ENCODE measurements around the gene ASB6. TPM values are rescaled to one million over a fixed set of nuclear protein-coding genes. Genes with fewer than 3 reads are reported as not detected.

The ASB6 gene
- total RNA-seq, 6 donors from 2014 or later = 15.4 to 51.3 (median 21.9) TPM

- Histone ChIP-seq H3K27ac (peak overlapping the region in 1 of 4 donors; percentile 27), H3K27me3 (no peaks in the 10 kb centered on the region), H3K36me3 (no peaks in the 10 kb centered on the region), H3K4me1 (peaks cover 18 to 21% (median 20%) of the 10 kb centered on the region in 4 donors), H3K9me3 (no peaks in the 10 kb centered on the region), H3K4me3 (no peak overlapping the region)
- no peak for TF ChIP-seq POLR2AphosphoS5 (IDR thresholded peaks at IDR 0.05)
- no peak for TF ChIP-seq EP300 (IDR thresholded peaks at IDR 0.05)
- TF ChIP-seq POLR2A (IDR thresholded peaks at IDR 0.05) = no peak
- TF ChIP-seq, protein P1, sequence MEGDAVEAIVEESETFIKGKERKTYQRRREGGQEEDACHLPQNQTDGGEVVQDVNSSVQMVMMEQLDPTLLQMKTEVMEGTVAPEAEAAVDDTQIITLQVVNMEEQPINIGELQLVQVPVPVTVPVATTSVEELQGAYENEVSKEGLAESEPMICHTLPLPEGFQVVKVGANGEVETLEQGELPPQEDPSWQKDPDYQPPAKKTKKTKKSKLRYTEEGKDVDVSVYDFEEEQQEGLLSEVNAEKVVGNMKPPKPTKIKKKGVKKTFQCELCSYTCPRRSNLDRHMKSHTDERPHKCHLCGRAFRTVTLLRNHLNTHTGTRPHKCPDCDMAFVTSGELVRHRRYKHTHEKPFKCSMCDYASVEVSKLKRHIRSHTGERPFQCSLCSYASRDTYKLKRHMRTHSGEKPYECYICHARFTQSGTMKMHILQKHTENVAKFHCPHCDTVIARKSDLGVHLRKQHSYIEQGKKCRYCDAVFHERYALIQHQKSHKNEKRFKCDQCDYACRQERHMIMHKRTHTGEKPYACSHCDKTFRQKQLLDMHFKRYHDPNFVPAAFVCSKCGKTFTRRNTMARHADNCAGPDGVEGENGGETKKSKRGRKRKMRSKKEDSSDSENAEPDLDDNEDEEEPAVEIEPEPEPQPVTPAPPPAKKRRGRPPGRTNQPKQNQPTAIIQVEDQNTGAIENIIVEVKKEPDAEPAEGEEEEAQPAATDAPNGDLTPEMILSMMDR (IDR thresholded peaks at IDR 0.05) = no peak
- ATAC-seq (ENCODE audit: low FRiP score in 2 of 2) (no peak), DNase-seq (no peak)
- WGBS, 2 donors = 57 to 61% methylated on average over 9 to 10 of the region's 10 CpGs
Observed at GRCh38 chr9:129602598-129603415, 39.1 kb downstream of the ASB6 start.

- no peaks in the 10 kb centered on the region for H3K27me3 ChIP-seq
- no peak for ATAC-seq (ENCODE audit: low FRiP score in 2 of 2)
- WGBS, 2 donors = 81 to 82% methylated on average over 9 of the region's 9 CpGs
- no peak overlapping the region for H3K4me3 ChIP-seq
- peaks cover 23 to 26% (median 24%) of the 10 kb centered on the region in 4 donors for H3K4me1 ChIP-seq
- no peak for DNase-seq
- TF ChIP-seq POLR2A (IDR thresholded peaks at IDR 0.05) (no peak), EP300 (IDR thresholded peaks at IDR 0.05) (no peak), POLR2AphosphoS5 (IDR thresholded peaks at IDR 0.05) (no peak)
- TF ChIP-seq, protein P1 (IDR thresholded peaks at IDR 0.05) = no peak
- no peaks in the 10 kb centered on the region for H3K9me3 ChIP-seq
- no peak overlapping the region for H3K27ac ChIP-seq
- H3K36me3 ChIP-seq = no peaks in the 10 kb centered on the region
Observed at GRCh38 chr9:129601082-129601674, 40.8 kb downstream of the ASB6 start.

DNA sequence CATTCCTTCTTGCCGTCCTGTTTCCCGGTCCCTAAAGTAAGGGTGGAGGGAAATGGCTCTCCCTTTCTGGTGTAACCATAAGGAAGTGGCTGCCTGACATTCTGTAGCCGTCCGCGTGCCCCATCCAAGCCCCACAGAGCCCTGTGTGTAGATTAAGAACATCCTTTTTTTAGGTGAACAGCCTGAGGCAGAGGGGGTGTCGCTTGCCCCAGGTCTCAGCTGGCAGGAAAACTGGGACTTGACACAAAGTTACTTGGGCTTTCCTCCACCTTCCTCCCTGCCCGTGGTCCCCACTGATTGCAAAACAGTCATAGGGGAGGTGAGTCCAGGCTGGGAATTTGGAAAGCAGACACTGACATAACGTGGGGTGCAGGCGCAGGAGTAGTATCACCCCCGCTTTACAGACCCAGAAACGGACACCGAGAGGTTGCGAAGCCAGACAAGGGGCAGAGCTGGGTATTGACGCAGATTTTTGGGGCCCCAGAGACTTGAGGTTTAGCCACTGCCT is 43.8 kb downstream of the ASB6 start:
- Histone ChIP-seq H3K36me3 (no peaks in the 10 kb centered on the region), H3K27ac (peak overlapping the region; percentile 78 to 93 (median 90)), H3K4me1 (peaks cover 27 to 40% (median 32%) of the 10 kb centered on the region in 4 donors), H3K27me3 (no peaks in the 10 kb centered on the region), H3K4me3 (peak overlapping the region in 3 of 4 donors; percentile 41 to 55 (median 44)), H3K9me3 (no peaks in the 10 kb centered on the region)
- no peak for TF ChIP-seq POLR2AphosphoS5 (IDR thresholded peaks at IDR 0.05)
- TF ChIP-seq, protein P1 (IDR thresholded peaks at IDR 0.05) = no peak
- TF ChIP-seq EP300 (IDR thresholded peaks at IDR 0.05) = no peak
- TF ChIP-seq POLR2A (IDR thresholded peaks at IDR 0.05) = no peak
- WGBS, 2 donors = 44 to 54% methylated on average over 11 to 14 of the region's 14 CpGs
- ATAC-seq (ENCODE audit: low FRiP score in 2 of 2) (no peak), DNase-seq (no peak)

DNA sequence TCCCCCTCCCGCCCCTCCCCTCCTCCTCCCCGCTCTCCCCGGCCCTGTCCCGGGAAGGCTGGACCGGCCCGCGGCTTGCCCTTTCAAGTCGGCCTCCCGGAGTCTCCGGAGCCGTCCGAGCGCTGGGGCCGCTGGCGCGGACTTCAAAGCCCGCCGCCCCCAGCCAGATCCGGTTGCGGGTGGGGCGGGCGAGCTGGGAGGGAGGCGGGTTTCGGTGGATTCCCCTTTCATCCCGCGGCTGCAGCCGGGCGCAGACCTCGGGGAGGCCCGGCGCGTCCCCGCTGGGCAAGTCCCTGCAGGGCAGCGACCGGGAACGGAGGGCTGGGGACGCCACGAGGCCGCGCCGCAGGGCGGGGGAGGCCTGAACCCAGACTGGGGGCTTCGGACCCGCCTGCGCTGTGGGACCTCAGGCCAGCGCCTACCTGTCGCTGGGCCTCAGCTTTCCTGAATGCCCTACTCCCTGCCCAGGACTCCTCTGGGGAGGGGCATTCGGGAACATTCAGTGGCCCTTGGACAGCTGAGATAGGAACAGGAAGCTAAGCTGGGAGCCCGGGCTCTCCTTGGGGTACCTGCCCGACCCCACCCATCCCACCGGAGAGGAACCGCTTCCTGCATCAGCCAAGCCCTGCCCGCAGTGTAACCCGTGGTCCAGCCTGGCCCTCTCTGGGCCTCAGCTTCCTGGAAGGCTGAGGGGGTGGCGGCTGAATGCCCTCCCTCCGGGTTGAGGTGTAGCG is 44.4 kb downstream of the ASB6 start:
- H3K36me3 ChIP-seq = no peaks in the 10 kb centered on the region
- peaks cover 25 to 38% (median 32%) of the 10 kb centered on the region in 4 donors for H3K4me1 ChIP-seq
- H3K4me3 ChIP-seq = peak overlapping the region; percentile 41 to 55 (median 42)
- H3K27ac ChIP-seq = peak overlapping the region; percentile 78 to 93 (median 90)
- no peaks in the 10 kb centered on the region for H3K9me3 ChIP-seq
- ATAC-seq (ENCODE audit: low FRiP score in 2 of 2) (peak; percentile 64 to 83), DNase-seq (peak; percentile 70 to 95)
- TF ChIP-seq POLR2A (IDR thresholded peaks at IDR 0.05) (peak in 1 of 4 donors; percentile 43), EP300 (IDR thresholded peaks at IDR 0.05) (no peak)
- WGBS, 2 donors = 10% methylated on average over 9 of the region's 57 CpGs; no CpG with 5 or more reads in 1 of the 2 donors
- no peaks in the 10 kb centered on the region for H3K27me3 ChIP-seq
